A673 (cell line): Measurements from ENCODE around the gene AIP.

Source experiments
- EZH2 ChIP-seq: fragments of 200-600 bp; sonication (generic); IDR thresholded peaks from 2 replicates; pipeline ENCODE4 v1.6.1; 2017; ENCODE audit warnings: borderline replicate concordance, low read depth, mild to moderate bottlenecking, mixed read lengths, antibody characterized with exemption, low read length; ENCODE audit not compliant: poor library complexity, severe bottlenecking
- TF ChIP-seq, protein P1 (sequence below): fragments of 300-800, 200-600 bp; sonication (generic); conservative IDR thresholded peaks from 2 replicates; pipeline ENCODE4 v1.5.1; 2017; ENCODE audit warnings: low read depth, mild to moderate bottlenecking, antibody characterized with exemption, low read length, moderate library complexity, mixed read lengths

DNA sequence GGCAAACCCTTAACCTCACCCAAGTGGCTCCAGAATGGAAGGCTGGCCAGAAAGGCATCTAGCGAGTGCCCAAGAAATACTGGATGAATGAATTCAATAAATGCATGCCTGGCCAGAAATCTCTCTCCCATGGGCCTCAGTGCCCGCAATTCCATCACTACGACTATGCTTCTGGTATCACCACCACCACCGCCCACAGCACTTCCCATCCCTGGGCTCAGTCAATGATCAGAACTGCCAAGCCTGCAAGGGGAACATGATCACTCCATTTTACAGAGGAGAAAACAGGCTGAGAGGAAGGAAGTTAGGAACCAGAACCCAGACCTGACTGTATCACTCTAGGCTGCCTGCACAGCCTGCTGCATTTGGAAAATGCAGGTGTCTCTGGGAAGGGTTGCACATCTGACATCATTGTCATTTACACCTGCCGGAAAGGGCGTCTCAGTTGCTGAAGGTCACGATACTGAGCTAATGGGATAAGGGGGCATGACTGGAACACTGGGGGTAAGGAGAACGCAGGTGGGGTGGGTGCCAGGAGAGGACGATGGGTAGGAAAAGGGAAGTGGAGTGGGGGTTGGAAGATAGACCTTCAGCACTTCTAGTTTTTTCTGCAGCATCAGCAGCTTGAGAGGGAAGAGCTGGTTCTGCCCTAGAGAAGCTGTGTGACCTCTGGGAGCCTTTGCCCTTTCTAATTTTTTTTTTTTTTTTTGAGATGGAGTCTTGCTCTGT lies 33.5 kb upstream of the AIP start:
- TF ChIP-seq, protein P1, sequence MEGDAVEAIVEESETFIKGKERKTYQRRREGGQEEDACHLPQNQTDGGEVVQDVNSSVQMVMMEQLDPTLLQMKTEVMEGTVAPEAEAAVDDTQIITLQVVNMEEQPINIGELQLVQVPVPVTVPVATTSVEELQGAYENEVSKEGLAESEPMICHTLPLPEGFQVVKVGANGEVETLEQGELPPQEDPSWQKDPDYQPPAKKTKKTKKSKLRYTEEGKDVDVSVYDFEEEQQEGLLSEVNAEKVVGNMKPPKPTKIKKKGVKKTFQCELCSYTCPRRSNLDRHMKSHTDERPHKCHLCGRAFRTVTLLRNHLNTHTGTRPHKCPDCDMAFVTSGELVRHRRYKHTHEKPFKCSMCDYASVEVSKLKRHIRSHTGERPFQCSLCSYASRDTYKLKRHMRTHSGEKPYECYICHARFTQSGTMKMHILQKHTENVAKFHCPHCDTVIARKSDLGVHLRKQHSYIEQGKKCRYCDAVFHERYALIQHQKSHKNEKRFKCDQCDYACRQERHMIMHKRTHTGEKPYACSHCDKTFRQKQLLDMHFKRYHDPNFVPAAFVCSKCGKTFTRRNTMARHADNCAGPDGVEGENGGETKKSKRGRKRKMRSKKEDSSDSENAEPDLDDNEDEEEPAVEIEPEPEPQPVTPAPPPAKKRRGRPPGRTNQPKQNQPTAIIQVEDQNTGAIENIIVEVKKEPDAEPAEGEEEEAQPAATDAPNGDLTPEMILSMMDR = no peak
- no peak for TF ChIP-seq EZH2
